HepG2 (cell line): ENCODE measurements around the gene SHROOM1. TPM values are rescaled to one million over a fixed set of nuclear protein-coding genes. Genes with fewer than 3 reads are reported as not detected.

Source experiments
- CAMTA2 ChIP-seq: sonication (generic); formaldehyde crosslinking; IDR thresholded peaks from 2 replicates; pipeline ENCODE4 v1.4.0; 2020; ENCODE audit warnings: mild to moderate bottlenecking, missing genetic modification reagents, borderline replicate concordance
- CHD2 ChIP-seq: IDR thresholded peaks from 2 replicates; pipeline ENCODE4 v1.6.1; 2011; ENCODE audit warnings: low read depth, low read length, improper control_type of control experiment
- ETV5 ChIP-seq: IDR thresholded peaks from 2 replicates; pipeline ENCODE4 v1.6.1; 2018; ENCODE audit warnings: missing biosample characterization, missing genetic modification reagents, inconsistent platforms, borderline replicate concordance
- FOXK1 ChIP-seq: sonication (generic); formaldehyde crosslinking; IDR thresholded peaks from 2 replicates; pipeline ENCODE4 v1.4.0; 2020; ENCODE audit warnings: low read depth, missing genetic modification reagents, borderline replicate concordance
- HNF1A ChIP-seq, 2 experiments: sonication (generic) in 1 of 2; formaldehyde crosslinking in 1 of 2; IDR thresholded peaks; 2 replicates each; pipeline versions ENCODE4 v1.4.0 to v1.6.1; 2016 to 2020; ENCODE audit warnings: borderline replicate concordance in 1 of 2, low read depth in 1 of 2, mild to moderate bottlenecking in 1 of 2, missing genetic modification reagents in 1 of 2
- IRF1 ChIP-seq: sonication (generic); formaldehyde crosslinking; IDR thresholded peaks from 2 replicates; pipeline ENCODE4 v1.4.0; 2020; ENCODE audit warnings: low read depth, mild to moderate bottlenecking, missing genetic modification reagents
- KLF9 ChIP-seq: IDR thresholded peaks from 2 replicates; pipeline ENCODE4 v1.6.1; 2016; ENCODE audit warnings: low read depth
- MAFG ChIP-seq: sonication (generic); formaldehyde crosslinking; IDR thresholded peaks from 2 replicates; pipeline ENCODE4 v1.5.1; 2020; ENCODE audit warnings: mild to moderate bottlenecking, missing genetic modification reagents
- MLXIP ChIP-seq: sonication (generic); formaldehyde crosslinking; IDR thresholded peaks from 2 replicates; pipeline ENCODE4 v1.9.0; 2021; ENCODE audit warnings: missing genetic modification reagents, borderline replicate concordance
- NAIF1 ChIP-seq: sonication (generic); formaldehyde crosslinking; IDR thresholded peaks from 2 replicates; pipeline ENCODE4 v1.5.0; 2020; ENCODE audit warnings: mild to moderate bottlenecking, missing genetic modification reagents, borderline replicate concordance
- NFIB ChIP-seq: sonication (generic); formaldehyde crosslinking; IDR thresholded peaks from 2 replicates; pipeline ENCODE4 v1.9.0; 2021; ENCODE audit warnings: missing genetic modification reagents, mild to moderate bottlenecking, borderline replicate concordance
- PCBP2 ChIP-seq: fragments of 200-400 bp; formaldehyde crosslinking; optimal IDR thresholded peaks from 2 replicates; pipeline ENCODE3; 2018; ENCODE audit warnings: low read length, low read depth; ENCODE audit not compliant: poor library complexity, severe bottlenecking
- RAD21 ChIP-seq: fragments of 450-650 bp; formaldehyde crosslinking; IDR thresholded peaks from 2 replicates; pipeline ENCODE4 v1.5.0; 2020; ENCODE audit warnings: mild to moderate bottlenecking
- SRY ChIP-seq: sonication (generic); formaldehyde crosslinking; IDR thresholded peaks from 2 replicates; pipeline ENCODE4 v1.8.0; 2022; ENCODE audit warnings: mild to moderate bottlenecking, missing genetic modification reagents
- TEAD3 ChIP-seq: optimal IDR thresholded peaks from 2 replicates; pipeline ENCODE3; 2016; ENCODE audit warnings: borderline replicate concordance
- ZBTB33 ChIP-seq: sonication (generic); formaldehyde crosslinking; IDR thresholded peaks from 2 replicates; pipeline ENCODE4 v1.4.0; 2020; ENCODE audit warnings: missing genetic modification reagents
- ZKSCAN5 ChIP-seq: sonication (generic); formaldehyde crosslinking; IDR thresholded peaks from 2 replicates; pipeline ENCODE4 v1.5.1; 2020; ENCODE audit warnings: mild to moderate bottlenecking, missing genetic modification reagents
- ZNF138 ChIP-seq: sonication (generic); formaldehyde crosslinking; IDR thresholded peaks from 2 replicates; pipeline ENCODE4 v1.5.0; 2020; ENCODE audit warnings: mild to moderate bottlenecking, low read depth, missing genetic modification reagents
- ZNF576 ChIP-seq: sonication (generic); formaldehyde crosslinking; IDR thresholded peaks from 2 replicates; pipeline ENCODE4 v1.4.0; 2020; ENCODE audit warnings: mild to moderate bottlenecking, missing genetic modification reagents
- polyA plus RNA-seq, 8 experiments: library from polyadenylated mRNA; depleted of rRNA in 3 of 8; stranded (reverse) in 7 of 8; unstranded in 1 of 8; fragments of >200 nt; fragmentation: Illumina TruSeq in 4 of 8; extraction: Trizol in 4 of 8; gene quantifications; 2 replicates each; pipeline versions ENCODE4 v1.2.1 to v1.2.3, GENCODE V29; 2011 to 2016; ENCODE audit warnings: low read depth in 4 of 8, missing spikeins in 1 of 8, mixed read lengths in 1 of 8; ENCODE audit not compliant: insufficient read depth in 1 of 8
- total RNA-seq, 5 experiments: library from RNA; depleted of rRNA; stranded (reverse); fragments of >200 nt; fragmentation: Illumina TruSeq; extraction: Trizol; gene quantifications; 2 replicates each; pipeline ENCODE4 v1.2.3, GENCODE V29; 2016; ENCODE audit warnings: low read depth in 1 of 5

Gene SHROOM1
- total and polyA plus RNA-seq, 2 of the 13 experiments (the other 11 are each of a cell fraction or from before 2014, with no cell fraction given), result 18.2 to 25.7 TPM

- TF ChIP-seq MLXIP (CRISPR knock-in tag) (no peak), RAD21 (CRISPR knock-in tag) (no peak), FOXK1 (peak; percentile 62; the same call in 1 of the 2 replicates), IRF1 (CRISPR knock-in tag) (0 out of 2 replicates have a peak, but pooled peaks have one; percentile 4), ETV5 (peak; percentile 85; the same call in 1 of the 2 replicates), CHD2 (no peak), ZNF576 (CRISPR knock-in tag) (no peak), TEAD3 (CRISPR knock-in tag) (peak; percentile 71), PCBP2 (no peak), ZNF138 (no peak), MAFG (CRISPR knock-in tag) (no peak), SRY (CRISPR knock-in tag) (no peak), HNF1A (IDR thresholded peaks at IDR 0.05; ENCODE audit: low read depth) (no peak), HNF1A (CRISPR knock-in tag; IDR thresholded peaks at IDR 0.05; ENCODE audit: borderline replicate concordance) (no peak; the same call in 1 of the 2 replicates), CAMTA2 (no peak), KLF9 (CRISPR knock-in tag) (no peak), NFIB (no peak), NAIF1 (CRISPR knock-in tag) (no peak), ZKSCAN5 (CRISPR knock-in tag) (no peak), ZBTB33 (CRISPR knock-in tag) (0 out of 2 replicates have a peak, but pooled peaks have one; percentile 16)
Observed at GRCh38 chr5:132837868-132838267, 7.4 kb upstream of the SHROOM1 start (continued).
